Measurements from ENCODE around the gene ATP6V0A4.
"Not testable (repeated sequence)": the region's sequence is repeated elsewhere in the genome, so short reads cannot be mapped to it uniquely, and the experiment has no call there.

ATP6V0A4 gene

DNA sequence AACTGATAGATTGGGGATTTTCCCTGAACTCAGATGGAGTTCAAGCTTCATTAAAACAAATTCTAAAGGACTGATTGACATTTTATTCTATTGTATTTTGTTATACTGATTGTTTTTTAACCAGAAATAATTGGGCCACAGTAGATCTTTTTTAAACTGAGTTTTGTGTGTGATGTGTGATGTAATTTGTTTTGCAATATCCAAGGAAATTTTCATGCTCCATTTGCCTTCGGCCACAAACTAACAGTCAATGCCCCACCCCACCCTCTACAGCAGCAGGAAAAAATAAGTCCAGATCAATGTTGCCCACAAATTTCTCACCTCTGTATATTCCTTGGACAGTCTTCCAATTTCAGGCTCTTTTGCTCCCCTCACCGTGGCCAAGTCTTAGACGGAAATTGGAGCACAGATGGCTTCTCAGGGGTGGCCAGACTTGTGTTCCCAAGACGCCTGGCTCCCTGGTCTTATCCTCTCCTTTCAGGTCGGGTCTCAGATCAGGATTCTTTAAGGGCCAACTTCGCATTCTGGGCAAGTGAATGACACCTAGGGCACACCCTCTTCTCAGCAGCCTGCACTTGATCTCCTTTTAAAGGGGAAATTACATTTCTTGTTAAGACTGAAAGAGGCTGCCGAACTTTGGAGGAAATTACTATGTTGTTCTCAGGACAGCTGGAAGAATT lies 97.0 kb downstream of the ATP6V0A4 start, which contains the start of gene SVOPL:
Gene SVOPL (minus strand): TSS at position 506 of the 680 bp plus-strand sequence. CDS start 22,317 bp downstream, outside the sequence.
- no peak for DNase-seq (ENCODE audit: low spot score)

DNA sequence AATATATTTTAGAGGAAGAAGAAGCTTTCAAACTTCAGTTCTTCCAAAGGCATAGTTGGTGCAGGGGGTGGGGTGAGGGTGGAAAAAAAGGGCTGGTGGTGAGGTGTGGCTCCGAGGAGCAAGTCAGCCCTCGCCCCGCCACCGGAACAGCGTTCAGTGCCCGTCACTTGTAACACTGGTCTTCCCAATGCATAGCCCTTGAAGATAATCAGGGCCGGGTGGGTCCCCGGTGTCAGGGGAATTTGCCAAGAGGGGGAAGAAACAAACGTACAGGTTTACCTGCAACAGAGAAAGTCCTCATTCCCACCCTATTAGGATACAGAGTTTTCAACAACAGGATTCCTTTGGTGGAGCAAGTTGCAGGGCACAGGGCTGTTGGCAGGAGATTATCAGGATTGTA lies 98.3 kb downstream of the ATP6V0A4 start:
- DNase-seq (ENCODE audit: low spot score) = no peak

DNA sequence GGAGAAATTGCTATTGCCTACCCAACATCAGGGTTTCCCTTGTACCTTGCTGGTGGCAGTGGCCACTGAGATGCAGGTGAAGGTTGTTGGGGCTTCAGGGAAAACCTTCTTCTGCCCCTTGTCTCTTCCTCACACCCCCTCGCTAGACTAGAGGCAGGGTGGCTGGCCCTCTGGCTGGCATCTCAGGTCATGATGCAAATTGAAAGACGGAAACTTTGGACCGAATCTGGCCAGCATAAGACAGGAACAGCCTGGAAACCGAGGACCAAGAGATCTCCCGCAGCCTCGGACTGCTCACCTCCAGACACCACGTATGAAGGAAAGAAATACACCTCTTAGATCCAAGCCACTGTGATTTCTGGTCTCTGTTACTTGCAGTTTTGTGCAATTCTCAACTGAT lies 99.7 kb downstream of the ATP6V0A4 start:
- no peak for DNase-seq (ENCODE audit: low spot score)

DNA sequence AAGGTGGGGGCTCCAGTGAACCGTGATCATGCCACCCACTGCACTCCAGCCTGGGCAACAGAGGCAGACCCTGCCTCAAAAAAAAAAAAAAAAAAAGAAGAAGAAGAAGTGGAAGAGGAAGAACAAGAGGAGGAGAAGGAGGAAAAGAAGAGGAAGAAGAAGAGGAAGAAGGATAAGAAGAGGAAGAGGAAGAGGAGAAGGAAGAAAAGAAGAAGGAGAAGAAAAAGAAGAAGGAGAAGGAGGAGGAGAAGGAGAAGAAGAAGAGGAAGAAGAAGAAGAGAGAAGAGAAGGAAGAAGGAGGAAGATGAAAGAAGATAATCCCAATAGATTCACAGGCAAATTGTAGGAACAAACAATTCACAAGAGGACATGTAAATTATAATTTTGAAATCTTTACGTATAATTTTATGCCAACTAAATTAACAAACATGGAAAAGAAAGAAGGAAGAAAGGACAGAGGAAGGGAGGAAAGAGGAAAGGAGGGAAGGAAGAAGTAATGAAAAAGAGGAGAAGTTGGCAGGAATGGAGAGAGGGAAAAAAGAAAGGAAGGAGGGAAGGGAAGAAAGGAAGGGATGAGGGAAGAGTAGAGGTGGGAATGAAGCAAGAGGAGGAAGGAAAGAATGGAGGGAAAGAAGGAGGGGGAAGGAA lies 100.3 kb downstream of the ATP6V0A4 start:
- DNase-seq (ENCODE audit: low spot score) = no peak

DNA sequence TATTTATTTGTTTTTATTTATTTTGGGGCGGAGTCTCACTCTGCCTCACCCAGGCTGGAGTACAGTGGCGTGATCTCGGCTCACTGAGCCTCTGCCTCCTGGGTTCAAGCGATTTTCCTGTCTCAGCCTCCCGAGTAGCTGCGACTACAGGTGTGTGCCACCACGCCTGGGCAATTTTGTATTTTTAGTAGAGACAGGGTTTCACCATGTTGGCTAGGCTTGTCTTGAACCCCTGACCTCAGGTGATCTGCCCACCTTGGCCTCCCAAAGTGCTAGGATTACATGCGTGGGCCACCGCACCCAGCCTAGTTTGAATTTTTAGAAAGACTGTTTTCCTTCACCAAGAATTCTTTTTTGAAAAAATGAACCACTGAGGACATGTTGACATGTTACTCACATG lies 102.2 kb downstream of the ATP6V0A4 start:
- DNase-seq (ENCODE audit: low spot score) = not testable (repeated sequence)

DNA sequence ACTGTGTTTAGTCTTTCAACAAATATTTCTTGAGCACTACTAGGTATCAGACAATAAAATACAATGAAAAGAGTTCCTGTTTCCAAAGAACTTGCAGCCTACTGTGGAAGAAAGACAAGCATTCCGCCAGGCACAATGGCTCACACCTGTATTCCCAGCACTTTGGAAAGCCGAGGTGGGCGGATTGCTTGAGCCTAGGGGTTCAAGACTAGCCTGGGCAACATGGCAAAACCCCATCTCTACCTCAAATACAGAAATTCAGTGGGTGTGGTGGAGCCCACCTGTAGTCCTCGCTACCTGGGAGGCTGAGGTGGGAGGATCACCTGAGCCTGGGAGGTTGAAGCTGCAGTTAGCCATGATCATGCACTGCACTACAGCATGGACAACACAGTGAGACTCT lies 102.9 kb downstream of the ATP6V0A4 start:
- DNase-seq (ENCODE audit: low spot score) = no peak

DNA sequence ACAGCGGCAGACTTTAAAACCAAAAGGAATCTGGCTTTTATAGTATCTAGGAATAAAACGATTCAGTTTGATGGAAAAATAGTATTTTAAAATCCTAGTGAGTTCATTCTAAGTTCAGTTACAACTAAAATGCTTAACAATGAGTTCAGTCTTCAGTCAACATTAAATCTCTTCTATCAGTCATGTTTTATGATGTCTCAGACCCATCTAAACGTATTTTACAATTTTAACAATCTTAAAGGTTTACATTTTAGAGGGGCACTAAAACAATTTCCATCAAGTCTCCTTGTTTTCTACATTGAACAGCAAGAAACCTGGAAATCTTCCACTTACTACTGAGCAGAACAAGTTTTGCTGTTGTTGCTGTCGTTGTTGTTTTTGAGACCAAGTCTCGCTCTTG lies 106.8 kb downstream of the ATP6V0A4 start:
- DNase-seq (ENCODE audit: low spot score) = no peak

DNA sequence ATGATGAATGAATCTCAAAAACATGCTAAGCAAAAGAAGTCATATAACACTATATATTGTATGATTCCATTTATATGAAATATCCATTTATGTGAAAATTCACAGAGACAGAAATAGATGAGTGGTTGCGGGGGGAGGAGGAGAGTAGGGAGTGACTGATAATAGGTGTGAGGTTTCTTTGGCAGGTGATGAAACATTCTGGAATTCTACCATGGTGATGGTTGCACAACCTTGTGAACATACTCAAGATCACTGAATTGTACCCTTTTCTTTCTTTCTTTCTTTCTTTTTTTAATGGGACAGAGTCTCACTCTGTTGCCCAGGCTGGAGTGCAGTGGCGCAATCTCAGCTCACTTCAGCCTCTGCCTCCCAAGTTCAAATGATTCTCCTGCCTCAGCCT lies 107.5 kb downstream of the ATP6V0A4 start:
- DNase-seq (ENCODE audit: low spot score) = no peak

DNA sequence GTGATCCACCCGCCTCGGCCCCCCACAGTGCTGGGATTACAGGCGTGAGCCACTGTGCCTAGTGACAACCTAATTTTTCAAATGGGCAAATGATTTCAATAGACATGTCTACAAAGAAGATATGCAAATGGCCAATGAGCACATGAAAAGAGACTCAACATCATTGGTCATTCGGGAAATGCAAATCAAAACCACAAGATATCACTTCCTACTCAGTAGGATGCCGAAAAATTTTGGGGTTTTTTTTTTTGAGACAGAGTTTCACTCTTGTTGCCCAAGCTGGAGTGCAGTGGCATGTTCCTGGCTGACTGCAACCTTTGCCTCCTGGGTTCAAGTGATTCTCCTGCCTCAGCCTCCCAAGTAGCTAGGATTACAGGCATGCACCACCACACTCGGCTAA lies 110.0 kb downstream of the ATP6V0A4 start:
- not testable (repeated sequence) for DNase-seq (ENCODE audit: low spot score)

DNA sequence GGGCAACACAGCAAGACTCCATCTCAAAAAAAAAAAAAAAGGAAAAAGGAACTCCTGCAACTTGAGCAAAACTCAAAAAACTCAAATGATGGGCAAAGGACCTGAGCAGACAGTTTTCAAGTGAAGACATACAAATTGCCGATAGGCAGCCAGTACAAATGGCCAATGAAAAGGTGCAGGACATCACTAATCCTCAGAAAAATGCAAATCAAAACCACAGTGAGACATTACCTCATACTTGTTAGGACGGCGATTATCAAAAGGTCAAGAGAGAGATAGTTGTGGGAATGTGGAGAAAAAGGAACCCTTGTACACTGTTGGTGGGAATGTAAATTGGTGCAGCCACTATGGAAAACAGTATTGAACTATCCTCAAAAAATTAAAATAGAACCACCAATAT lies 113.7 kb downstream of the ATP6V0A4 start:
- no peak for DNase-seq (ENCODE audit: low spot score)

DNA sequence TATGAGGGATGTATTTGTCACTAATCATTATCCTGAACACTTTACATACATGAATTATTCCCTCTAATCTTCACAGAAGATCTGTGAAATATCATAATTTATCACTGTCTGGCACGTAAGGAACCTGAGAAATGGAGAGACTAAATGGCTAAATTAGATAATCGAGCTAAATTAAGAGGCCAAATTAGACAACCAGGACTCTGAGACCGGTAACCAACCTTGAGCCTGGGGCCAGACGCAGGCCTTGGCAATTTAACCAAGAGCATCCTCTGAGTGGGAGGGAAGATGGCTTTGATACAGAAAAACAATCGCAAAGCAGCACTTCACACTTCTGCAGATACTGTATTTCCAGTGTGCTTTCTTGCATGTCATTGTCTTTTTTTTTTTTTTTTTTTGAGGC lies 118.2 kb downstream of the ATP6V0A4 start:
- DNase-seq (ENCODE audit: low spot score) = no peak

DNA sequence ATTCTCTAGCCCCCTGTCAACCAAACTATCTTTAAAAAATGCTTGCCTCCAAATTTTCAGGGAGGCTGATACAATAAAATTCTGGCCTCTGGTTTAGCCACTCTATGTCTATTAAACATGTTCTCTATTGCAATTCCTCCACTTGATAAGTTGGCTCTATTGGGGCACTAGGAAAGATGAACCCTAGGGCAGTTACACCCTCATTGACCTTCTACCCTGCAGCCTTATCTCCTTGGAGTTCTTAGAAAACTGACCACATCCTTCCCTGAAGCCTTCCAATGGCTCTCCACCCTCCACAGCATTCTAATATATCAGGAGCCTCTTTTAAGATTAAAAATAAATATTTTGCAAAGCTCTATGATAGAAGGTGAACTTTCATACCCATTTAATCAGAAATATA lies 127.4 kb downstream of the ATP6V0A4 start:
- DNase-seq (ENCODE audit: low spot score) = no peak

DNA sequence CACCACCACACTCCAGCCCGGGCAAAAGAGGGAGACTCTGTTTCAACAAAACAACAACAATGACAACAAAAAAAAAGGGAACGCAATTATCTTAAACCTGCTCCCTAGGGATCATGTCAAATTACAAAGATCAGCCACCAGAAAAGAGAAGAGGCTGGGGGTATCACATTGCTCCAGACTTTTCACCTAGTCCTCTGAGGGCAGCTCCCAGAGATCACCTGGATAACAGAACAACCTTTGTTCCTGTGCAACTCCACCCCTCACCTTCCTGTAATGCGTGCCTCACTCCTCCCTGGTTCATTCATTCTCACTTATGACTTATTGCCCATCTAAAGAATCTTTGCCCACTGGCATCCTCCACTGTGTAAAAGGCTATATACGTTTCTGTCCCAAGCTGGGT lies 128.6 kb downstream of the ATP6V0A4 start:
- DNase-seq (ENCODE audit: low spot score) = no peak

DNA sequence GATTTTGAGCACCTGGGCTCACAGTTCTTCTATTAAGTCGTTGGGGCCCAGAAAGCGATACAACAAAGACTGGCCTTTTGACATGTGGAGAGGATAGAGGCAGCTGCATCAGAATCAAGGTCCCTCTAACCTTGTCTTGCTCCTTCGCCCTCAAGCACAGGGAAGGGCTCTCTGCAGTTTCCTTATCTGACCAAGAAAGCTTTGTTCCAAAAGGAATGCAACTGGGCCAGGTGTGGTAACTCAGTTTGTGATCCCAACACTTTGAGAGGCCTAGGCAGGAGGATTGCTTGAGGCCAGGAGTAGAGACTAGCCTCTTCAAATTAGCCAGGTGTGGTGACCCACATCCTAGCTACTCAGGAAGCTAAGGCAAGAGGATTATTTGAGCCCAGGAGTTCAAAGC lies 129.1 kb downstream of the ATP6V0A4 start:
- DNase-seq (ENCODE audit: low spot score) = no peak

DNA sequence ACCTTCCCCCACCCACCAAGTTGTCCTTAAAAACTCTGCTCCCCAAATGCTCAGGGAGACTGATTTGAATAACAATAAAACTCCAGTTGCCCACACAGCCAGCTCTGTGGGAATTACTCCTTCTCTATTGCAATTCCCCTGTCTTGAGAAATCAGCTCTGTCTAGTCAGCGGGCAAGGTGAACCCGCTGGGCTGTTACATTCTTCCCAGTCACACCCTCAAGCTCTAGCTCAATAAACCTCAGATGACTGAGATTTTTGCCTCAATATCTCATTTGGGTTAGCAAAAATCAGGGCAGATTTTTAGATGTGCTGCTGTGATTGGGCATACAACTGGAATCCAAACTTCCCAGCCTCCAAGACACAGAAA lies 129.8 kb downstream of the ATP6V0A4 start:
- no peak for DNase-seq (ENCODE audit: low spot score)

DNA sequence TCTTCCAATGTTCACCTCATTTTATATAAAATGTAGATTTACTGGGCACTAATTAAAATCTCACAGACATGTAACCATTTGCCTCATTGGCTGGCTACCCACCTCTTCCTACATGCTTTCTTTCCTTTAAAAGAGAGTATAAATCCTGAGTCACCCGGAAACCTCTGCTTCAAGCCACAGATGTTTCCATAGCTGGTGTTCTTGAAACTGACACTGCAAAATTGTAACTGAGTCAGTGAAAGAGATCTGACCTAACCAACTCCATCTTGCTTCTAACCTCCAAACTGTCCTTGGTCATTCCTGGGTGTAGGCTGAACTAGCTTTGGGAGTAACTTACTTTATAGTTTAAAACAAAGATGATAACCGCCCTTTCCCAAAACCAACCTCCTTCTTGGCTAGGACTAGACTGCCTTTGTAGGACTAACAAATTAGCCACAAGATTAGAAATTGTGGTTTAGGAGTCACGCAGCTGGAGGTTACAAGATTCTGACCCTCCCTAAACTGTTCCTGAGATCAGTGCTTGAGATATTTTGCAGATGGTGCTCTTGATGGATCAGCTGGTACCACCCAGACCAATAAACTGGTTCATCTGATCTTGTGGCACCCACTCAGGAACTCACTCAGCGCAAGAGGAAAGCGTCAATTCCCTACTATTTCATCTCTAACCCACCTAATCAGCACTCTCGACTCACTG lies 130.3 kb downstream of the ATP6V0A4 start:
- DNase-seq (ENCODE audit: low spot score) = no peak

DNA sequence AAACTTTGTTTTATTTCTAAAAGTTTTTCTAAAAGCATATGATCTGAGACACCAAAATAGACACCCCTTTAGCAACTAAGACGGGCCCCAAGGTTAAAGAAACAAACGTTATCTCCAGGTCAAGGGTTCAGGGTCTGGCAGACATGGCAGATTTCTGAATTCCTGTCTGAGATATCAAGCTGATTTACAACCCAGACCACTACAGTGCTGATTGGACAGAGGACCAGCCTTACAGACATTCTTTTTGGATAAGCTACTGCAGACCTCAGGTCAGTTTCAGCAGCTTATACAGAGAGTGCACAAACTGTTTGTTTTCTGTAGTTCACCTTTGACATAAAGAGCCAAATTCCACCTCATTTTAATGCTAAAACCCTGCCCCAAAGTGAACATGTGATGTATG lies 131.6 kb downstream of the ATP6V0A4 start:
- no peak for DNase-seq (ENCODE audit: low spot score)

DNA sequence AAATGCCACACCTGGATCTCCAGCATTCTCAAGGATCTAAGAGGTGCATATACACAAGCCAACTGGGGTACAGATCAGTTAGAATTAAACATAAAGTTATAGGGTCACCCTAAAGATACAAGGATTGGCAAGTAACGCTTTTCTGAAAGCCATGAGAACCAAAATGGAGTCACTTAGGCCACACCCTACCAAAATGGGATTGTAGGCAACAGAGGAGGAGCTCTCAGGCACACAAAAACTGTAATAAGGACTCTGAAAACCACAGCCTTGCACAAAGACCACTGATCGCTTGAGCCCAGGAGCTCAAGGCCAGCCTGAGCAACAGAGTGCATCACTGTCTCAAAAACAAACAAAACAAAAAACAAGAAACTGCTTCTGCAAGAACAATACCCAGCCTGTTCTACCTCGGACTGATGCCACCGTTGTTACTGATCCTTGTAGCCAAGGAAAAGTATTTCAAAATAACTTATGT lies 132.3 kb downstream of the ATP6V0A4 start:
- DNase-seq (ENCODE audit: low spot score) = no peak

DNA sequence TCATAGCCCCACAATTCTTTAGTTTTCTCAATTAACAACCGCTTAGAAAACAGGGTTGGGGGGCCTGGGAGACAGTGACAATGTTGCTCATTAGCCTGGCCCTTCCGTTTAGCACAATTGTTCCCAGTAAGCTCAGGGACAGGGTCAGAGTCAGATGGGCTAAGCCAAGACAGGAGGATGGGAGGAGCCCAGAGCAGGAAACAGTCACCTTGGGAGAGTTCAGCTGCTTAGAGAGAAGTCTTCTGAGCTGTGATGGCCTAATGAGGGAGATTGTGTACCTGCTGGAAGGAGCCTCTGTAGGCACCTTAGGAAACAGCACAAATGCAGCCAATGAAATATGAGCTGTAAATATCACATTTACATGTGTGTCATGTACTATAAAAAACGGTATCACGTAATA lies 132.7 kb downstream of the ATP6V0A4 start:
- no peak for DNase-seq (ENCODE audit: low spot score)

DNA sequence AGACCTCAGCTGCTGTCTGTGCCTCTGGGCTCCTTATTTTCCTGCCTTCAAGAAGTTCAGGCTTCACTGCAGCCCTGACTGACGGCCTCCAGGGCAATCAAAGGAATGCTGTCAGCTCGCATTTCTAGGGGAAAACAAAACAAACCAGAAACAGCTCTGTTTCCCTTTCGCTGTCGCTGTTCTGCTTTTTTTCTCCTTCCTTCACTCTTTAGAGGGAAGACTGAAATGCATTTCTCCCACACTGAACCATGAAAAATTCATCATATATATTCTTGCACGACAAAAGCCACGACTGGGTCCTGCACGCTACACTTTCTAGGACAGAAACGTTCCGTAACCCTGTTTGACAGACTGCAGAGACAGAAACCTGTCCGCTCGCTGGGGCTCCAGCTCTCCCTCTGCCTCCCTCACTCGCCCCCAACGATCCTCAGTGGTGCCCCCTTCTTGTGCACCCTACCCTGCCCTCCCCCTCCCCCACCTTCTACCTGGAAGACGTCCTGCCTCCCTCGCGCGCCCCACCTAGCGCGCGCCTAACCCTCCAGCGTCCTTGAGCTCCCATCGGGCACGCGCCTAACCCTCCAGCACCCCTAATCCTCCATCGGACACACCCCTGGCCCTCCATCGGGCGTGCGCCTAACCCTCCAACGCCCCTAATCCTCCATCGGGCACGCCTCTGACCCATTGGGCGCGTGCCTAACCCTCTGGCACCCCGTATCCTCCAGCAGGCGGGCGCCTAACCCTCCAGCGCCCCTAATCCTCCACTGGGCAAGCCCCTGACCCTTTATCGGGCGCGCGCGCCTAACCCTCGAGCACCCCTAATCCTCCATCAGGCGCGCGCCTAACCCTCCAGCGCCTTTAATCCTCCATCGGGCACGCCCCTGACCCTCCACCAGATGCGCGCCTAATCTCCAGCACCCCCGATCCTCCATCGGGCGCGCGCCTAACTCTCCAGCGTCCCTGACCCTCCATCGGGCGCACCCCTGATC lies 134.0 kb downstream of the ATP6V0A4 start:
- DNase-seq (ENCODE audit: low spot score) = no peak

DNA sequence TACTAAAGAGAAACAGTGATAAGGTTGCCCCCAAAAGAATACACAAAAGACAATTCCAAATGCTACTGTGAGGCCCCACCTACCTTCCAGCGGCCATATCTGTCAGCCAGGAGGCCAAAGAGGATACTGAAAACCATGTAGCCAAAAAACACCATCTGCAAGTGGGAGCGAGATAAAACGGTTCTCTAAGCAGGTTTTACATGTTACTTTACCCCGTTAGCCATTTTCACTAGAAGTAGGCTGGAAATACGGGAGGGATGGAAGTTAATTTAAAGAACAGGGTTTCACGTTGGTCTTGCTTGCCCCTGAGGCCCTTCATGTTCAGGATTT lies 135.0 kb downstream of the ATP6V0A4 start:
- no peak for DNase-seq (ENCODE audit: low spot score)

Measured in hematopoietic multipotent progenitor cell treated with erythropoietin and hydrocortisone succinate and interleukin-3 and kit ligand, for 15 days (in vitro differentiated cells).